Measurements from ENCODE around the gene FOXJ2. TPM values are rescaled to one million over a fixed set of nuclear protein-coding genes. Genes with fewer than 3 reads are reported as not detected.
"Not testable (repeated sequence)": the region's sequence is repeated elsewhere in the genome, so short reads cannot be mapped to it uniquely, and the experiment has no call there.

FOXJ2 gene
- total RNA-seq, 1 experiment from 2014 or later: 6.3 TPM

GRCh38 chr12:8065991-8066594 is 33.6 kb downstream of the FOXJ2 start, which contains the start of gene C3AR1:
TSS of gene C3AR1 (minus strand) at chr12:8066359. CDS start at chr12:8060185, 6,174 bp downstream.
- DNase-seq (ENCODE audit: low spot score): no peak

DNA sequence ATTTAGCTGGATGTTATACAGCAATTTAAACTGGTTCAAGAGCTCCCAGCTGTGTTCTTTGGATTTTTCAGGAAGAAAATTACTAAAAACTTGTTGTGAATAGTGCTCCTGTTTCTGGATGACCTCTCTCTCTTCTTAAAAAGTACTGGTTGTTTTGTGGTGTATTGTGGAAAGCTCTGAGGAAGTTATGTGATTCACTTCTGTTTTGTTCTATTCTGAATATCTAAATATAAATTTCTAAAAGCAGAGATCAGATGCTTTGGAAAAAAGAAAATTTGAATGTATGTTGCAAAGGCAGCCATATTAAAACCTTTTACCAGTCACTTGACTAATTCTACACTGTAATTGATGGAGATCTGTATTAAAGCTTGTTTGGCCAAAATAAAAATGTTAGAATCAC is 37.1 kb downstream of the FOXJ2 start:
- DNase-seq (ENCODE audit: low spot score): no peak

GRCh38 chr12:8071820-8072219 is 39.3 kb downstream of the FOXJ2 start:
- DNase-seq (ENCODE audit: low spot score): not testable (repeated sequence)

DNA sequence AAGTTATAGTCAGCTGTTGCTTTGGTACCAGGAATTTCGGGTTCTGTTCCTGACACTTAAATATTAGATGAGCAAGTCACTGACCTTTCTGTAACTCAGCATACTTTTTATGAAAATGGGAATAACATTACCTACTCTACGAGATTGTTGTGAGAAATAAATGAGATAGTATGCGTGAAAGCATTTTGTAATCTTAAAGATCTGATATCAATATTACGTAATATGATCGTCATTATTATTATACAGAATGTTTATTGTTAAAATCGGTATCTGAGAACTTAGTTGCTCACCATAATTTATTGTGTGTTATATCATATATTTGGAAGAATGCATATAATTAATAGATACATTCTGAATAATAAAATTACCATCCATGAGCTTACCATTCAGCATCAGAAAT is 43.4 kb downstream of the FOXJ2 start:
- no peak for DNase-seq (ENCODE audit: low spot score)

DNA sequence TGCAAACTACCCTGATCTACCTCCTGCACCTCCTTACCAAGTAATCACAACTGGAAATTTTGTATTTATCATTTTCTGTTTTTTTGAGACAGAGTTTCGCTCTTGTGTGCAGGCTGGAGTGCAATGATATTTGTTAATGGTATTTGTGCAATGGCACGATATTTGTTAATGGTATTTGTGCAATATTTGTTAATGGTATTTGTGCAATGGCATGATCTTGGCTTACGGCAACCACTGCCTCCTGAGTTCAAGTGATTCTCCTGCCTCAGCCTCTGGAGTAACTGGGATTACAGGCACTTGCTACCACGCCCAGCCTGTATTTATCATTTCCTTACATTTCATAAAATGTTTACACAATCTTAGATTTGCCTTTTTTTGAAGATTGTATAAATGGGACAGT is 43.9 kb downstream of the FOXJ2 start:
- DNase-seq (ENCODE audit: low spot score): no peak

- DNase-seq (ENCODE audit: low spot score): no peak
Measured at GRCh38 chr12:8077207-8077606, 44.7 kb downstream of the FOXJ2 start.

GRCh38 chr12:8078398-8078797 is 45.9 kb downstream of the FOXJ2 start:
- no peak for DNase-seq (ENCODE audit: low spot score)

DNA sequence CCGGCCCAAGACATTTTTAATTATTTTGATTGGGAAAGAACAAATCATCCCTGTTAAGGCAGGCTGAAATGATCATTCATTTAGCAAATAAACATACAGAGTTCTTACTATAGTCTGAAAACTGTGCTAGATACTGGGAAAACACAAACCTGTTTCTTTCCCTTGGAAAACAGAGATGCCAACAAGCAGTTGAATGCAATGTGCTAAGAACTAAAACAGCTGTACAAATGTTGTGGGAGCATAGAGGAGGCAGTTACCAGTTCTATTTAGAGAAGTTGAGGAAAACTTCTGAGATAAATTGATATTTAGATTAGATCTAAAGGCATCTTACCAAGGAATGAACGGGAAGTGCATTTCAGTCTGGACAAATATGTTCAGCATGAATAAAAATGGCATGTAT is 46.4 kb downstream of the FOXJ2 start:
- no peak for DNase-seq (ENCODE audit: low spot score)

DNA sequence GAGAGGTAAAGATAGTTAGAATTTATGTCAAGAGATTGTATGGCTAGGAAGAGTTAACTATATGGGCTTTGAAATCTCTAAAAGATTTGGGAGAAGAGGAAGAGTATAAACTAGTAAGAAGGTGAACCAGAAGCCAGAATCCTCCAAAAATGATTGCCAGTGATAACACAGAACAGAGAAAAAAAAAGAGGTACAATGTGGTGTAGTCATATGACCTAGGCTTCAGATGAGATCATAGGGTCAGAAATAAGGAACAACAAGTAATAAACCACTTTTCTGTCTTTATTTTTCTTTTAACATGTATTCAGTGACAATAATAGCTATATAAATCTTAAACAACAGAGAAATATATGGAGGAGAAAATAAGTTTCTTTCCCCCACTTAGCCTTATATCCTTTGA is 47.6 kb downstream of the FOXJ2 start:
- no peak for DNase-seq (ENCODE audit: low spot score)

- peak; percentile 36 for DNase-seq (ENCODE audit: low spot score)
Measured at GRCh38 chr12:8081251-8081920, 48.9 kb downstream of the FOXJ2 start.

GRCh38 chr12:8082808-8083100 is 50.2 kb downstream of the FOXJ2 start:
- DNase-seq (ENCODE audit: low spot score): peak; percentile 2

GRCh38 chr12:8084351-8084750 is 51.8 kb downstream of the FOXJ2 start:
- DNase-seq (ENCODE audit: low spot score): not testable (repeated sequence)

DNA sequence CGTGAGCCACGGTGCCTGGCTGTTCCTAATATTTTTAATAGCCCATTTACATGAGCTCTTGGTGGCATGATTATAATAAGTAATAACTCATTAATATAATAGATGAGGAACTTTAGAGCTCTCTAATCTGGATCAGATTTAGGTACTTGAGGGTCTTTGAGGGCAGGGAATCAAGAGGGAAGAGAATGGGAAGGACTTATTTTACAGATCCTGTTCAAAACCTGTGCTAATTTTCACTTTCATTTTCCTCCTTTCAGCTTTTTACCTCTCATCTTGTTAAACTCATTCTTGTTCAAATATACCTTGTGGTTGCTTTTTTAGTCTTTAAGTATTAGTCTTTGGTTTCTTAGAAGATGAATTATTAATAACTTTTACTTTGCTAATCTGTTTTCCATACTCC is 55.1 kb downstream of the FOXJ2 start:
- DNase-seq (ENCODE audit: low spot score): no peak

DNA sequence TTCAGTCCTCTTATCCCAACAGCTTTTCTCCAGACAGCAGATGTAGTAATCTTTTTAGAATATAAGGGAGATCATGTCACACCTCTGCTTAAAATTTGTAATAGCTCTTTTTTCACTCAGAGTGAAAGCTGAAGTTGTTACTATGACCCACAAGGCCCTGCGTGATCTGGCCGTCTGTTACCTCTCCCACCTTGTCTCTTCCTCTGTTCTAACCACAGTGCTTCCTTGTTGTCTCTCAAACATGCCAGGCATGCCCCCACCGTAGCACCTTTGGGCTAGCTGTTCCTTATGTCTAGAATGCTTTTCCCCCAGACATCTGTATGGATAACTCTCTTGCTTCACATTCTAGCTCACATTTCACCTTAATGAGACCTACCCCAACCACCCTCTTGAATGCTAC is 56.1 kb downstream of the FOXJ2 start:
- no peak for DNase-seq (ENCODE audit: low spot score)

- DNase-seq (ENCODE audit: low spot score): not testable (repeated sequence)
Measured at GRCh38 chr12:8089277-8089676, 56.8 kb downstream of the FOXJ2 start.

DNA sequence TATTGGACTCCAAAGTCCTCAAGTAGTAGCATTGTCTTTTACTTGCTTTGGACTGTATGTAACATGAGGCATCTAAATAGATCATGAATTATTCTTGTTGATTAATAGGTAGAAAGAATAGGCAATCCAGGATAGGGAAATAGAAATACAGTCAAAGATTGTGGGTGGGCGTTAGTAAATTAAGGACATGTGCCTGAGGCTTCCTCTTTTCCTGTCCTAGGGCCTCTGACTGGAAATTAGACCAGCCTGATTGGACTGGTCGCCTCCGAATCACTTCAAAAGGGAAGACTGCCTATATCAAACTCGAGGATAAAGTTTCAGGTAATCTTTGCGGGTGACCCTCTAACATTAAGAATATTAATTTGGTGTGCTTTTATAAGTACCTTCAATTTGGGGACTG is 57.2 kb downstream of the FOXJ2 start:
- no peak for DNase-seq (ENCODE audit: low spot score)

DNA sequence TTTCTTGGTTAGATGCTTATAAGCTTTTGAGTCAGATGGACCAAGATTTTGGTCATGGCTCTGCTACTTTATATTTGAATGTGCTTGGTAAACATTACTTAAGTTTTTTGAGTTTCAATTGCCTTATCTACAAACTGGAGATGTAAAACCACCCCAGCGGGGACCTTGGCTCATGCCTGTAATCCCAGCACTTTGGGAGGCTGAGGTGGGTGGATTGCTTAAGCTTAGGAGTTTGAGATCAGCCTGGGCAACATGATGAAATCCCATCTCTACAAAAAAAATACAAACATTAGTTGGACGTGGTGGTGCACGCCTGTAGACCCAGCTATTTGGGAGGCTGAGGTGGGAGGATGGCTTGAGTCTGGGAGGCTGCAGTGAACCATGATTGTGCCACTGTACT is 60.8 kb downstream of the FOXJ2 start:
- DNase-seq (ENCODE audit: low spot score): no peak

GRCh38 chr12:8096281-8096915 is 63.9 kb downstream of the FOXJ2 start:
- DNase-seq (ENCODE audit: low spot score): no peak

- DNase-seq (ENCODE audit: low spot score): no peak
Measured at GRCh38 chr12:8099235-8099634, 66.7 kb downstream of the FOXJ2 start.
